H9 (cell line): ENCODE data around the gene DPF3. TPM values are rescaled to one million over a fixed set of nuclear protein-coding genes. Genes with fewer than 3 reads are reported as not detected.

ENCODE experiments used
- DNase-seq: peaks from one replicate; pipeline ENCODE4 v3.0.0-alpha.2; 2017
- H2AFZ ChIP-seq: one replicate; pipeline ENCODE4 v1.6.1; 2013; ENCODE audit warnings: mild to moderate bottlenecking, low read length, control low read depth, moderate library complexity
- H2AK5ac ChIP-seq: 2 replicates; pipeline ENCODE4 v1.6.1; 2013; ENCODE audit warnings: low read length, control low read depth, mixed read lengths; ENCODE audit not compliant: insufficient read length
- H2BK120ac ChIP-seq: one replicate; pipeline ENCODE4 v1.6.1; 2013; ENCODE audit warnings: low read depth, mild to moderate bottlenecking, low read length, control low read depth, inconsistent platforms; ENCODE audit not compliant: poor library complexity, severe bottlenecking
- H2BK12ac ChIP-seq: 2 replicates; pipeline ENCODE4 v1.6.1; 2013; ENCODE audit warnings: low read length, control low read depth, mixed read lengths, low read depth; ENCODE audit not compliant: insufficient read length
- H2BK15ac ChIP-seq: 2 replicates; pipeline ENCODE4 v1.6.1; 2013; ENCODE audit warnings: low read depth, low read length, control low read depth
- H2BK20ac ChIP-seq: one replicate; pipeline ENCODE4 v1.6.1; 2013; ENCODE audit warnings: low read depth, mild to moderate bottlenecking, low read length, control low read depth, inconsistent platforms; ENCODE audit not compliant: poor library complexity, severe bottlenecking
- H2BK5ac ChIP-seq: 2 replicates; pipeline ENCODE4 v1.6.1; 2013; ENCODE audit warnings: low read length, control low read depth, mixed read lengths; ENCODE audit not compliant: insufficient read length
- H3K14ac ChIP-seq: 2 replicates; pipeline ENCODE4 v1.6.1; 2013; ENCODE audit warnings: low read length, control low read depth; ENCODE audit not compliant: insufficient read depth
- H3K18ac ChIP-seq: 2 replicates; pipeline ENCODE4 v1.6.1; 2013; ENCODE audit warnings: low read depth, mild to moderate bottlenecking, mixed read lengths, low read length, control low read depth; ENCODE audit not compliant: insufficient read length
- H3K23ac ChIP-seq: 2 replicates; pipeline ENCODE4 v1.6.1; 2013; ENCODE audit warnings: low read length, control low read depth, mixed read lengths, low read depth; ENCODE audit not compliant: insufficient read length
- H3K23me2 ChIP-seq: 2 replicates; pipeline ENCODE4 v1.6.1; 2013; ENCODE audit warnings: low read depth, mild to moderate bottlenecking, mixed read lengths, low read length, control low read depth; ENCODE audit not compliant: insufficient read length, poor library complexity, severe bottlenecking
- H3K27ac ChIP-seq: 2 replicates; pipeline ENCODE4 v1.5.1; 2013; ENCODE audit warnings: low read length, control low read depth, mixed read lengths, low read depth; ENCODE audit not compliant: insufficient read length
- H3K27me3 ChIP-seq: 2 replicates; pipeline ENCODE4 v1.6.1; 2013; ENCODE audit warnings: low read length, control low read depth, inconsistent platforms; ENCODE audit not compliant: insufficient read depth
- H3K4ac ChIP-seq: 2 replicates; pipeline ENCODE4 v1.6.1; 2013; ENCODE audit warnings: low read depth, mild to moderate bottlenecking, control low read depth, inconsistent platforms, low read length, moderate library complexity
- H3K4me1 ChIP-seq: 2 replicates; pipeline ENCODE4 v1.6.1; 2013; ENCODE audit warnings: low read length, control low read depth, inconsistent platforms; ENCODE audit not compliant: insufficient read depth
- H3K4me2 ChIP-seq: 2 replicates; pipeline ENCODE4 v1.6.1; 2013; ENCODE audit warnings: low read length, control low read depth, mixed read lengths; ENCODE audit not compliant: insufficient read length, insufficient read depth
- H3K56ac ChIP-seq: 2 replicates; pipeline ENCODE4 v1.6.1; 2013; ENCODE audit warnings: low read depth, mild to moderate bottlenecking, mixed read lengths, low read length, control low read depth; ENCODE audit not compliant: insufficient read length
- H3K79me1 ChIP-seq: 2 replicates; pipeline ENCODE4 v1.6.1; 2013; ENCODE audit warnings: low read depth, mild to moderate bottlenecking, moderate library complexity, low read length, control low read depth, inconsistent platforms; ENCODE audit not compliant: insufficient read depth, poor library complexity, severe bottlenecking
- H3K79me2 ChIP-seq: 2 replicates; pipeline ENCODE4 v1.6.1; 2013; ENCODE audit warnings: low read length, control low read depth, inconsistent platforms; ENCODE audit not compliant: insufficient read depth
- H3K9ac ChIP-seq: 2 replicates; pipeline ENCODE4 v1.6.1; 2013; ENCODE audit warnings: low read length, control low read depth, mixed read lengths; ENCODE audit not compliant: insufficient read length; ENCODE audit errors: extremely low read depth
- H3K9me3 ChIP-seq: one replicate; pipeline ENCODE4 v1.6.1; 2013; ENCODE audit warnings: low read depth, low read length, inconsistent platforms; ENCODE audit not compliant: control insufficient read depth
- H3T11ph ChIP-seq: one replicate; pipeline ENCODE4 v1.6.1; 2013; ENCODE audit warnings: mild to moderate bottlenecking, low read length, control low read depth, inconsistent platforms
- H4K20me1 ChIP-seq: one replicate; pipeline ENCODE4 v1.6.1; 2013; ENCODE audit not compliant: control insufficient read depth, insufficient read length, insufficient read depth
- H4K5ac ChIP-seq: 2 replicates; pipeline ENCODE4 v1.6.1; 2013; ENCODE audit warnings: low read depth, mild to moderate bottlenecking, mixed read lengths, low read length, control low read depth; ENCODE audit not compliant: insufficient read length
- H4K8ac ChIP-seq: replicated peaks from 2 replicates; pipeline ENCODE4 v1.6.1; 2013; ENCODE audit warnings: low read length, control low read depth, mixed read lengths, low read depth; ENCODE audit not compliant: insufficient read length
- H4K91ac ChIP-seq: 2 replicates; pipeline ENCODE4 v1.6.1; 2013; ENCODE audit warnings: low read depth, mild to moderate bottlenecking, moderate library complexity, mixed read lengths, low read length, control low read depth; ENCODE audit not compliant: insufficient read length
- H3K27ac Mint-ChIP-seq, 3 experiments: 2 replicates in 2 of 3; 3 replicates in 1 of 3; pipeline ENCODE4 v1.8.0; 2020 to 2021; ENCODE audit warnings: mixed read lengths in 3 of 3, mild to moderate bottlenecking in 1 of 3, moderate library complexity in 1 of 3
- H3K27me3 Mint-ChIP-seq: 2 replicates; pipeline ENCODE4 v1.8.0; 2021; ENCODE audit warnings: low read depth, mild to moderate bottlenecking, moderate library complexity, mixed read lengths
- H3K36me3 Mint-ChIP-seq, 3 experiments: 2 replicates in 2 of 3; 3 replicates in 1 of 3; pipeline ENCODE4 v1.8.0; 2020 to 2021; ENCODE audit warnings: low read depth in 3 of 3, mixed read lengths in 3 of 3; ENCODE audit not compliant: insufficient read depth in 1 of 3
- H3K4me1 Mint-ChIP-seq, 2 experiments: 2 replicates each; pipeline ENCODE4 v1.8.0; 2020; ENCODE audit warnings: mixed read lengths in 2 of 2
- H3K4me3 Mint-ChIP-seq, 2 experiments: 2 replicates in 1 of 2; 3 replicates in 1 of 2; pipeline ENCODE4 v1.8.0; 2020 to 2021; ENCODE audit warnings: mild to moderate bottlenecking in 2 of 2, mixed read lengths in 2 of 2, moderate library complexity in 1 of 2
- H3K9me3 Mint-ChIP-seq, 2 experiments: 2 replicates in 1 of 2; 3 replicates in 1 of 2; pipeline ENCODE4 v1.8.0; 2020; ENCODE audit warnings: mild to moderate bottlenecking in 2 of 2, mixed read lengths in 2 of 2, moderate library complexity in 1 of 2
- WGBS: extraction: QIAGEN DNeasy Blood & Tissue Kit; methylation state at CpG from one replicate; pipeline ENCODE4 v1.1.7; 2013; ENCODE audit warnings: missing lambda C conversion rate, low lambda C conversion rate, mixed read lengths; ENCODE audit not compliant: insufficient read length; ENCODE audit errors: extremely low coverage; 5-methylcytosine and 5-hydroxymethylcytosine counted together
- total RNA-seq: library from RNA; stranded (reverse); gene quantifications from 2 replicates; pipeline ENCODE4 v1.2.1, GENCODE V29; 2021
- TF ChIP-seq, protein P1 (sequence below): fragments of 200-600 bp; sonication (generic); conservative IDR thresholded peaks from 3 replicates; pipeline ENCODE4 v1.8.0; 2021; ENCODE audit warnings: antibody characterized with exemption, mild to moderate bottlenecking

DPF3 gene
- total RNA-seq, 1 experiment from 2014 or later, result not detected

DNA sequence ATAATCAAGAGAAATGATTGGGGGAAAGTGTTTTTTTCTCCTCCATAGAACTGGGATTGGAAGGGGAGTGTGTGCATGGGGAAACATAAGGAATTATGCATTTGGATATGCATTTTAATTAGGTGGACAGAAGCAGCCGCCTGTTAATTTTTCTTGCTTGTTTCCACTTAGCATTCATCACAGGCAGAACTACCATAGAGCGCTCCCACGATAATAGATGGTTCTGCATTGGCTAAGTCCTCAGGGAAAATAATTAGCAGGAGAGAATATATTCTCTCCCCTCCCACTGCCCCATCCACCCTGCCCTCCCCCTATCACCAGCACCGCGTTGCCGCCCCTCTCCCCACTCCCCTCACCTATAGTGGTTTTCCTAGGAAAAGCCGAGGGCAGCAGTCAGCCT lies 11.4 kb downstream of the DPF3 start:
- H2BK12ac ChIP-seq, result no peak overlapping the region
- H3T11ph ChIP-seq, result no peak overlapping the region
- no CpG with 5 or more reads among the region's 7 CpGs for WGBS
- H4K8ac ChIP-seq, result no peak overlapping the region
- H3K27me3 ChIP-seq, result no peaks in the 10 kb centered on the region
- peaks cover 0 to 6% (median 2%) of the 10 kb centered on the region in 3 experiments; a peak in 3 of 7 replicates for H3K36me3 Mint-ChIP-seq
- no peak overlapping the region for H3K4ac ChIP-seq
- no peak overlapping the region for H3K27ac ChIP-seq
- H3K9ac ChIP-seq, result no peak overlapping the region
- H2AK5ac ChIP-seq, result no peak overlapping the region
- no peak overlapping the region for H3K18ac ChIP-seq
- no peak overlapping the region for H3K4me2 ChIP-seq
- no peak overlapping the region for H3K14ac ChIP-seq
- peaks cover 21 to 33% of the 10 kb centered on the region in 2 experiments for H3K4me1 Mint-ChIP-seq
- TF ChIP-seq, protein P1, sequence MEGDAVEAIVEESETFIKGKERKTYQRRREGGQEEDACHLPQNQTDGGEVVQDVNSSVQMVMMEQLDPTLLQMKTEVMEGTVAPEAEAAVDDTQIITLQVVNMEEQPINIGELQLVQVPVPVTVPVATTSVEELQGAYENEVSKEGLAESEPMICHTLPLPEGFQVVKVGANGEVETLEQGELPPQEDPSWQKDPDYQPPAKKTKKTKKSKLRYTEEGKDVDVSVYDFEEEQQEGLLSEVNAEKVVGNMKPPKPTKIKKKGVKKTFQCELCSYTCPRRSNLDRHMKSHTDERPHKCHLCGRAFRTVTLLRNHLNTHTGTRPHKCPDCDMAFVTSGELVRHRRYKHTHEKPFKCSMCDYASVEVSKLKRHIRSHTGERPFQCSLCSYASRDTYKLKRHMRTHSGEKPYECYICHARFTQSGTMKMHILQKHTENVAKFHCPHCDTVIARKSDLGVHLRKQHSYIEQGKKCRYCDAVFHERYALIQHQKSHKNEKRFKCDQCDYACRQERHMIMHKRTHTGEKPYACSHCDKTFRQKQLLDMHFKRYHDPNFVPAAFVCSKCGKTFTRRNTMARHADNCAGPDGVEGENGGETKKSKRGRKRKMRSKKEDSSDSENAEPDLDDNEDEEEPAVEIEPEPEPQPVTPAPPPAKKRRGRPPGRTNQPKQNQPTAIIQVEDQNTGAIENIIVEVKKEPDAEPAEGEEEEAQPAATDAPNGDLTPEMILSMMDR, result no peak
- no peak overlapping the region; a peak in 1 of 7 replicates for H3K27ac Mint-ChIP-seq
- peaks cover 4% of the 10 kb centered on the region; the same call in 1 of the 2 replicates for H3K4me1 ChIP-seq
- H3K79me1 ChIP-seq, result no peaks in the 10 kb centered on the region
- peaks cover 6% of the 10 kb centered on the region for H3K9me3 ChIP-seq
- no peak overlapping the region for H2BK5ac ChIP-seq
- no peaks in the 10 kb centered on the region for H4K20me1 ChIP-seq
- H2BK120ac ChIP-seq, result no peak overlapping the region
- H3K27me3 Mint-ChIP-seq, result peaks cover 24% of the 10 kb centered on the region
- H2BK15ac ChIP-seq, result no peak overlapping the region
- H3K56ac ChIP-seq, result no peak overlapping the region
- H4K91ac ChIP-seq, result no peak overlapping the region
- H2AFZ ChIP-seq, result no peak overlapping the region
- H2BK20ac ChIP-seq, result no peak overlapping the region
- H4K5ac ChIP-seq, result no peak overlapping the region
- H3K79me2 ChIP-seq, result no peaks in the 10 kb centered on the region
- H3K4me3 Mint-ChIP-seq, result peak overlapping the region in 1 of 2 experiments; percentile 42; a peak in 1 of 5 replicates
- H3K9me3 Mint-ChIP-seq, result peaks cover 8 to 9% of the 10 kb centered on the region in 2 experiments
- DNase-seq, result no peak
- no peaks in the 10 kb centered on the region for H3K23me2 ChIP-seq
- no peak overlapping the region for H3K23ac ChIP-seq
